Fibroblast of lung (primary cell): ENCODE measurements around the gene SLC38A1. TPM values are rescaled to one million over a fixed set of nuclear protein-coding genes. Genes with fewer than 3 reads are reported as not detected.

Experiments
- DNase-seq, 2 donors: peaks; one replicate each; pipeline versions ENCODE4 v3.0.0 to v3.0.0-alpha.2; 2010; ENCODE audit warnings: low read depth in 2 of 2
- H2AFZ ChIP-seq: 2 replicates; pipeline ENCODE4 v1.5.1; 2012; ENCODE audit warnings: low read length, control low read depth, inconsistent platforms
- H3K27ac ChIP-seq: 2 replicates; pipeline ENCODE4 v1.5.1; 2011; ENCODE audit warnings: low read length, control low read depth; ENCODE audit not compliant: insufficient read depth
- H3K27me3 ChIP-seq: 2 replicates; pipeline ENCODE4 v1.5.1; 2011; ENCODE audit warnings: mild to moderate bottlenecking, low read length; ENCODE audit not compliant: control insufficient read depth, insufficient read depth
- H3K36me3 ChIP-seq: 2 replicates; pipeline ENCODE4 v1.5.1; 2011; ENCODE audit warnings: low read length; ENCODE audit not compliant: control insufficient read depth, insufficient read depth
- H3K4me1 ChIP-seq: 2 replicates; pipeline ENCODE4 v1.5.1; 2011; ENCODE audit warnings: low read length; ENCODE audit not compliant: control insufficient read depth, insufficient read depth; ENCODE audit errors: extremely low read depth
- H3K4me2 ChIP-seq: 2 replicates; pipeline ENCODE4 v1.5.1; 2011; ENCODE audit warnings: low read length, control low read depth; ENCODE audit not compliant: insufficient read depth; ENCODE audit errors: extremely low read depth
- H3K4me3 ChIP-seq, 4 experiments: fragments of 200-600 bp in 1 of 4; sonication (generic) in 1 of 4; replicated peaks in 1 of 4; 2 replicates each; pipeline ENCODE4 v1.5.1; 2011 to 2016; ENCODE audit warnings: low read length in 4 of 4, low read depth in 3 of 4, mild to moderate bottlenecking in 3 of 4, control low read depth in 2 of 4, inconsistent platforms in 1 of 4, mixed read lengths in 1 of 4; ENCODE audit not compliant: insufficient read depth in 1 of 4; ENCODE audit errors: control extremely low read depth in 1 of 4
- H3K79me2 ChIP-seq: 2 replicates; pipeline ENCODE4 v1.5.1; 2012; ENCODE audit warnings: mild to moderate bottlenecking, low read length, inconsistent platforms; ENCODE audit not compliant: control insufficient read depth, insufficient read depth
- H3K9ac ChIP-seq: 2 replicates; pipeline ENCODE4 v1.5.1; 2011; ENCODE audit warnings: mild to moderate bottlenecking, low read length, control low read depth; ENCODE audit not compliant: insufficient read depth
- H3K9me3 ChIP-seq: 2 replicates; pipeline ENCODE4 v1.5.1; 2012; ENCODE audit warnings: low read depth, low read length; ENCODE audit not compliant: control insufficient read depth, insufficient read depth
- H4K20me1 ChIP-seq: 2 replicates; pipeline ENCODE4 v1.5.1; 2011; ENCODE audit warnings: low read length; ENCODE audit not compliant: control insufficient read depth, insufficient read depth; ENCODE audit errors: extremely low read depth
- EZH2 ChIP-seq: IDR thresholded peaks from 2 replicates; pipeline ENCODE4 v1.5.1; 2012; ENCODE audit warnings: low read length, control low read depth, mild to moderate bottlenecking; ENCODE audit errors: missing control alignments
- polyA plus RNA-seq, 2 donors: library from polyadenylated mRNA; depleted of rRNA in 1 of 2; stranded (reverse) in 1 of 2; unstranded in 1 of 2; fragments of >200 nt; gene quantifications; 2 replicates each; pipeline ENCODE4 v1.2.1, GENCODE V29; 2011 to 2012; ENCODE audit warnings: missing spikeins in 1 of 2
- total RNA-seq: library from RNA; depleted of rRNA; stranded (reverse); fragments of >200 nt; gene quantifications from 2 replicates; pipeline ENCODE4 v1.2.1, GENCODE V29; 2014
- TF ChIP-seq, protein P1 (sequence below), 2 donors: IDR thresholded peaks in 1 of 2; conservative IDR thresholded peaks in 1 of 2; 1 replicate in 1 of 2; 2 replicates in 1 of 2; pipeline ENCODE4 v1.5.1; 2011 to 2012; ENCODE audit warnings: low read length in 2 of 2, control low read depth in 1 of 2, inconsistent platforms in 1 of 2, low read depth in 1 of 2, mild to moderate bottlenecking in 1 of 2

The SLC38A1 gene
- total and polyA plus RNA-seq, 2 donors (not counting 1 experiment from before 2014, with no cell fraction given): 24.3 to 88.8 TPM

DNA sequence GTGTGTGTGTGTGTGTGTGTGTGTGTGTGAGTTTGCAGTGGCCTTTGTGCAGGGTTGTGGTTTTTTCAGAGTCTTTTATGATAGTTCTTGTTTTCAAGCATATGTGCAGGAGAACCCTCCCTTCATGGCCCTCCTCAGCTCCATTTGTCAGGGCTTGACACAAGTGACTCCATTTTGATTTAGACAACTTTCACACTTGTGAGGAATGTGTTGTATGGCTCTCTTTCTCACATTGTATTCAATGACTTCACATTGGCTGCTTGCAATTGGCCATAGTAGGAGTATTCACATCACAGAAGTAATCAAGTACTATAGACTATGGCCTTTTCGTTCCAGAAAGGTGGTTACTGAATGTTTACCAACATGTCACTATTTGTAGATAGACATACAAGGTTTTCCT is 133.1 kb downstream of the SLC38A1 start:
- Histone ChIP-seq H3K9ac (no peak overlapping the region), H3K4me3 (no peak overlapping the region), H3K4me2 (no peak overlapping the region), H3K27me3 (peaks cover 13% of the 10 kb centered on the region), H2AFZ (no peak overlapping the region), H4K20me1 (no peaks in the 10 kb centered on the region), H3K27ac (no peak overlapping the region), H3K79me2 (no peaks in the 10 kb centered on the region), H3K36me3 (no peaks in the 10 kb centered on the region), H3K9me3 (no peaks in the 10 kb centered on the region), H3K4me1 (no peaks in the 10 kb centered on the region)
- TF ChIP-seq EZH2: no peak
- TF ChIP-seq, protein P1, sequence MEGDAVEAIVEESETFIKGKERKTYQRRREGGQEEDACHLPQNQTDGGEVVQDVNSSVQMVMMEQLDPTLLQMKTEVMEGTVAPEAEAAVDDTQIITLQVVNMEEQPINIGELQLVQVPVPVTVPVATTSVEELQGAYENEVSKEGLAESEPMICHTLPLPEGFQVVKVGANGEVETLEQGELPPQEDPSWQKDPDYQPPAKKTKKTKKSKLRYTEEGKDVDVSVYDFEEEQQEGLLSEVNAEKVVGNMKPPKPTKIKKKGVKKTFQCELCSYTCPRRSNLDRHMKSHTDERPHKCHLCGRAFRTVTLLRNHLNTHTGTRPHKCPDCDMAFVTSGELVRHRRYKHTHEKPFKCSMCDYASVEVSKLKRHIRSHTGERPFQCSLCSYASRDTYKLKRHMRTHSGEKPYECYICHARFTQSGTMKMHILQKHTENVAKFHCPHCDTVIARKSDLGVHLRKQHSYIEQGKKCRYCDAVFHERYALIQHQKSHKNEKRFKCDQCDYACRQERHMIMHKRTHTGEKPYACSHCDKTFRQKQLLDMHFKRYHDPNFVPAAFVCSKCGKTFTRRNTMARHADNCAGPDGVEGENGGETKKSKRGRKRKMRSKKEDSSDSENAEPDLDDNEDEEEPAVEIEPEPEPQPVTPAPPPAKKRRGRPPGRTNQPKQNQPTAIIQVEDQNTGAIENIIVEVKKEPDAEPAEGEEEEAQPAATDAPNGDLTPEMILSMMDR (conservative IDR thresholded peaks at IDR 0.05 in 1 of 2, IDR thresholded peaks at IDR 0.05 in 1 of 2; ENCODE audit: low read depth in 1 of 2, low read length in 2 of 2): no peak
- DNase-seq: no peak

DNA sequence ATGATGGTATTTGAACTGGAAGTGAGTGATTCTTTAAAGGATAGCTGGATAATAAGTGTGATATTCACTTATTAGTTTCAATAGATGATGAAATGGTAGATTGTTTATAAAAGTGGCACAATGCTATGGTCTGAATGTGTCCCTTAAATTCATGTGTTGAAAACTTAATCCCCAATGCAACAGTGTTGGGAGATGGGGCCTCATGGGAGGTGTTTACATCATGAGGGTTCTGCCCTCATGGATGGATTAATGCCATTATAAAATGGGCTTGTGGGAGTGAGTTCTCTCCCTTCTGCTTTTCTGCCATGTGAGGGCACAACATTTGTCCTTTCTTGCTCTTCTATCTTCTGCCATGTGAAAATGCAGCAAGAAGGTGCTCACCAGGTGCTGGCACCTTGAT is 134.0 kb downstream of the SLC38A1 start:
- no peak for TF ChIP-seq EZH2
- TF ChIP-seq, protein P1 (conservative IDR thresholded peaks at IDR 0.05 in 1 of 2, IDR thresholded peaks at IDR 0.05 in 1 of 2; ENCODE audit: low read depth in 1 of 2, low read length in 2 of 2): no peak
- Histone ChIP-seq H4K20me1 (no peaks in the 10 kb centered on the region), H3K9me3 (no peaks in the 10 kb centered on the region), H3K4me1 (no peaks in the 10 kb centered on the region), H2AFZ (no peak overlapping the region), H3K36me3 (no peaks in the 10 kb centered on the region), H3K79me2 (no peaks in the 10 kb centered on the region), H3K27me3 (peaks cover 13% of the 10 kb centered on the region), H3K27ac (no peak overlapping the region), H3K4me3 (no peak overlapping the region), H3K9ac (no peak overlapping the region), H3K4me2 (no peak overlapping the region)
- no peak for DNase-seq

GRCh38 chr12:46134205-46134811 is 134.5 kb downstream of the SLC38A1 start:
- Histone ChIP-seq H3K4me2 (no peak overlapping the region), H3K9me3 (no peaks in the 10 kb centered on the region), H3K4me3 (no peak overlapping the region), H3K36me3 (no peaks in the 10 kb centered on the region), H3K27ac (no peak overlapping the region), H4K20me1 (no peaks in the 10 kb centered on the region), H2AFZ (no peak overlapping the region), H3K9ac (no peak overlapping the region), H3K4me1 (no peaks in the 10 kb centered on the region), H3K79me2 (no peaks in the 10 kb centered on the region), H3K27me3 (peaks cover 13% of the 10 kb centered on the region)
- DNase-seq: peak in 1 of 2 donors; percentile 13
- no peak for TF ChIP-seq EZH2
- TF ChIP-seq, protein P1 (conservative IDR thresholded peaks at IDR 0.05 in 1 of 2, IDR thresholded peaks at IDR 0.05 in 1 of 2; ENCODE audit: low read depth in 1 of 2, low read length in 2 of 2): no peak
